GM23338 (cell line): Measurements from ENCODE around the gene TRIM42.

Source experiments
- CTCF ChIP-seq, 2 experiments: fragments of 200-600 bp in 1 of 2; sonication (generic) in 1 of 2; conservative IDR thresholded peaks; 2 replicates each; pipeline versions ENCODE4 v1.5.1 to v1.6.1; 2016 to 2017; ENCODE audit warnings: antibody characterized with exemption in 2 of 2, low read depth in 2 of 2, mild to moderate bottlenecking in 2 of 2, moderate library complexity in 1 of 2
- EZH2 ChIP-seq: fragments of 200-600 bp; sonication (generic); IDR thresholded peaks from one replicate; pipeline ENCODE4 v1.8.0; 2017; ENCODE audit warnings: antibody characterized with exemption, mild to moderate bottlenecking, low read depth; ENCODE audit not compliant: unreplicated experiment
- POLR2AphosphoS5 ChIP-seq: IDR thresholded peaks from 2 replicates; pipeline ENCODE4 v1.6.1; 2016; ENCODE audit warnings: antibody characterized with exemption, low read depth

DNA sequence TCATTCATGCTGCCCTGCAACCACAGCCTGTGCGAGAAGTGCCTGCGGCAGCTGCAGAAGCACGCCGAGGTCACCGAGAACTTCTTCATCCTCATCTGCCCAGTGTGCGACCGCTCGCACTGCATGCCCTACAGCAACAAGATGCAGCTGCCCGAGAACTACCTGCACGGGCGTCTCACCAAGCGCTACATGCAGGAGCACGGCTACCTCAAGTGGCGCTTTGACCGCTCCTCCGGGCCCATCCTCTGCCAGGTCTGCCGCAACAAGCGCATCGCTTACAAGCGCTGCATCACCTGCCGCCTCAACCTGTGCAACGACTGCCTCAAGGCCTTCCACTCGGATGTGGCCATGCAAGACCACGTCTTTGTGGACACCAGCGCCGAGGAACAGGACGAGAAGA is 4.7 kb downstream of the TRIM42 start:
- TF ChIP-seq CTCF (conservative IDR thresholded peaks at IDR 0.05; ENCODE audit: low read depth in 2 of 2): no peak
- TF ChIP-seq EZH2: no peak
- TF ChIP-seq POLR2AphosphoS5: no peak
